ENCODE measurements around the gene TF.

TF gene

DNA sequence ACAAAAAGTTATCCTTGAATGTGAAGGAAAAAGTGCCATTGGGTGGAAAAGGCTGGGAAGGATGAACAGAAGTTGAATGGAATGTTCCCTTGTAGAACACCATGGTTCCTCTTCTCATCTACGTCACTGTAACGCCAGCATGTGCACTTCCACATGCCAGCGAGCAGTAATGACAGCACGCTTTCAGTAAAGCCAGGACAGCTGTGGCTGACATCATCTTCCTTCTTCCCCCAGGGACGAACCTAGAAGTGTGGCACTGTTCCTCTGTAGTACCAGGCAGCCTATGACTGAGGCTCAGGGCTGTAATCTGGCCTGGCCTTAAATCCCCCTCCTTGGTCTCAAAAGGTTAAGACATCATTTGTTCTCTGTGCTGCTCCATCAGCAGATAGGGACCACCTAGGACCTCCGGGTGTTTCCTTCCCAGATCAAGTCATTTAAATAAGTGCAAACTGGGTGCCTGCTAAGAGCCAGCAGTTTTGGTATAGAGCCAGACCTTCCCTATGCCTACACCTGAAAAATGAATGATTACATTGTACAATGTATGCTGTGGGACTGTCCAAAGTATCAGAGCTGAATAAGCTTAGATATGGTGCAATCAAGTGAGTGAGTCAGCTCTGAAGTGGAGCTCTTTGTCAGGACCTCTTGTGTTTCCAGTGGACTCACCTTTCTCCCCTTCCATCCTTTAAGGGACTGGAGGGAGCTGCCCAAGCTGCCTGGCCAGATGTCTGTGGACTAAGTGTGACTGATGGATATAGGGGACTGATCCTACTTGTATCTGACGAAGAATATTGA, 53.8 kb downstream of the TF start:
- peak; percentile 21 for DNase-seq
- H2AFZ ChIP-seq (ENCODE audit: low read depth, low read length) = no peak overlapping the region

GRCh38 chr3:133803469-133803868, 57.3 kb downstream of the TF start:
- H2BK120ac ChIP-seq (ENCODE audit: low read depth, low read length) = no peak overlapping the region
- peaks cover 9% of the 10 kb centered on the region for H3K79me1 ChIP-seq (replicated peaks; ENCODE audit: low read length, poor library complexity, severe bottlenecking)
- no peak overlapping the region for H3K27ac ChIP-seq (ENCODE audit: low read length, poor library complexity, severe bottlenecking)
- H2BK15ac ChIP-seq (ENCODE audit: low read depth, poor library complexity, severe bottlenecking) = no peak overlapping the region
- H2AFZ ChIP-seq (ENCODE audit: low read depth, low read length) = no peak overlapping the region
- no peak for DNase-seq
- H4K8ac ChIP-seq (ENCODE audit: low read length) = no peak overlapping the region
- H2BK5ac ChIP-seq (ENCODE audit: low read depth, low read length, poor library complexity, severe bottlenecking) = no peak overlapping the region
- no peak overlapping the region for H3K23ac ChIP-seq (ENCODE audit: low read length in 2 of 2)
- H3K14ac ChIP-seq (ENCODE audit: low read length in 2 of 2) = no peak overlapping the region
- H2BK12ac ChIP-seq (ENCODE audit: low read length in 2 of 2) = no peak overlapping the region
- H2AK5ac ChIP-seq (ENCODE audit: low read length, severe bottlenecking) = no peak overlapping the region
- no peak overlapping the region for H3K4ac ChIP-seq (ENCODE audit: low read depth in 1 of 2, low read length in 2 of 2)
- peaks cover 1% of the 10 kb centered on the region for H3K4me1 ChIP-seq (ENCODE audit: control insufficient read depth, insufficient read depth, low read depth, low read length)
- no peaks in the 10 kb centered on the region for H3K9me3 ChIP-seq (ENCODE audit: control insufficient read depth, low read length)
- peaks cover 0 to 8% of the 10 kb centered on the region in 2 experiments for H3K27me3 ChIP-seq (ENCODE audit: control insufficient read depth in 1 of 2, insufficient read depth in 1 of 2, low read length in 2 of 2)
- no peak overlapping the region for H3K4me2 ChIP-seq (ENCODE audit: low read length, poor library complexity, severe bottlenecking)
- H3K4me3 ChIP-seq (ENCODE audit: insufficient read depth in 1 of 2, low read depth in 1 of 2, low read length in 2 of 2) = no peak overlapping the region
- no peak overlapping the region for H3K9ac ChIP-seq (ENCODE audit: low read length)
- peaks cover under 1 to 12% of the 10 kb centered on the region in 2 experiments for H3K36me3 ChIP-seq (ENCODE audit: control insufficient read depth in 1 of 2, insufficient read depth in 2 of 2, low read depth in 1 of 2, low read length in 2 of 2)
- H4K91ac ChIP-seq (ENCODE audit: low read length) = no peak overlapping the region
- 90% methylated on average over 4 of the region's 5 CpGs for WGBS
- H3K18ac ChIP-seq (ENCODE audit: low read depth in 1 of 2, low read length in 2 of 2) = no peak overlapping the region

More for the DNA sequence above, 53.8 kb downstream of the TF start:
- H3K18ac ChIP-seq (ENCODE audit: low read depth in 1 of 2, low read length in 2 of 2) = no peak overlapping the region
- no peak overlapping the region for H3K23ac ChIP-seq (ENCODE audit: low read length in 2 of 2)
- no peaks in the 10 kb centered on the region for H3K79me1 ChIP-seq (replicated peaks; ENCODE audit: low read length, poor library complexity, severe bottlenecking)
- H3K9me3 ChIP-seq (ENCODE audit: control insufficient read depth, low read length) = no peaks in the 10 kb centered on the region
- no peak overlapping the region for H2BK15ac ChIP-seq (ENCODE audit: low read depth, poor library complexity, severe bottlenecking)
- no peak overlapping the region for H2BK120ac ChIP-seq (ENCODE audit: low read depth, low read length)
- no peaks in the 10 kb centered on the region for H3K36me3 ChIP-seq (ENCODE audit: control insufficient read depth in 1 of 2, insufficient read depth in 2 of 2, low read depth in 1 of 2, low read length in 2 of 2)
- no peak overlapping the region for H3K27ac ChIP-seq (ENCODE audit: low read length, poor library complexity, severe bottlenecking)
- no peak overlapping the region for H3K4ac ChIP-seq (ENCODE audit: low read depth in 1 of 2, low read length in 2 of 2)
- no peak overlapping the region for H4K8ac ChIP-seq (ENCODE audit: low read length)
- peaks cover 0 to 8% of the 10 kb centered on the region in 2 experiments for H3K27me3 ChIP-seq (ENCODE audit: control insufficient read depth in 1 of 2, insufficient read depth in 1 of 2, low read length in 2 of 2)
- no peak overlapping the region for H2BK12ac ChIP-seq (ENCODE audit: low read length in 2 of 2)
- no peak overlapping the region for H4K91ac ChIP-seq (ENCODE audit: low read length)
- H3K14ac ChIP-seq (ENCODE audit: low read length in 2 of 2) = no peak overlapping the region
- no peaks in the 10 kb centered on the region for H3K4me1 ChIP-seq (ENCODE audit: control insufficient read depth, insufficient read depth, low read depth, low read length)
- no peak overlapping the region for H3K9ac ChIP-seq (ENCODE audit: low read length)
- no peak overlapping the region for H2BK5ac ChIP-seq (ENCODE audit: low read depth, low read length, poor library complexity, severe bottlenecking)
- no peak overlapping the region for H3K4me3 ChIP-seq (ENCODE audit: insufficient read depth in 1 of 2, low read depth in 1 of 2, low read length in 2 of 2)
- H3K4me2 ChIP-seq (ENCODE audit: low read length, poor library complexity, severe bottlenecking) = no peak overlapping the region
- no peak overlapping the region for H2AK5ac ChIP-seq (ENCODE audit: low read length, severe bottlenecking)
- WGBS = 77% methylated on average over 6 of the region's 7 CpGs

- peak overlapping the region in 1 of 2 experiments; percentile 92 for H3K4me3 ChIP-seq (ENCODE audit: insufficient read depth in 1 of 2, low read depth in 1 of 2, low read length in 2 of 2)
- H4K91ac ChIP-seq (ENCODE audit: low read length) = no peak overlapping the region
- no peak overlapping the region for H3K4ac ChIP-seq (ENCODE audit: low read depth in 1 of 2, low read length in 2 of 2)
- no peak overlapping the region for H2AK5ac ChIP-seq (ENCODE audit: low read length, severe bottlenecking)
- no peaks in the 10 kb centered on the region for H3K9me3 ChIP-seq (ENCODE audit: control insufficient read depth, low read length)
- no peak overlapping the region for H4K8ac ChIP-seq (ENCODE audit: low read length)
- peak overlapping the region; percentile 8 for H2AFZ ChIP-seq (ENCODE audit: low read depth, low read length)
- no peak overlapping the region for H3K23ac ChIP-seq (ENCODE audit: low read length in 2 of 2)
- no peak overlapping the region for H3K27ac ChIP-seq (ENCODE audit: low read length, poor library complexity, severe bottlenecking)
- peak overlapping the region; percentile 47 for H3K4me2 ChIP-seq (ENCODE audit: low read length, poor library complexity, severe bottlenecking)
- WGBS = 69% methylated on average over 4 of the region's 4 CpGs
- H3K14ac ChIP-seq (ENCODE audit: low read length in 2 of 2) = no peak overlapping the region
- peak overlapping the region; percentile 90 for H3K9ac ChIP-seq (ENCODE audit: low read length)
- DNase-seq = no peak
- H2BK15ac ChIP-seq (ENCODE audit: low read depth, poor library complexity, severe bottlenecking) = no peak overlapping the region
- peaks cover 0 to 5% of the 10 kb centered on the region in 2 experiments for H3K27me3 ChIP-seq (ENCODE audit: control insufficient read depth in 1 of 2, insufficient read depth in 1 of 2, low read length in 2 of 2)
- H3K18ac ChIP-seq (ENCODE audit: low read depth in 1 of 2, low read length in 2 of 2) = no peak overlapping the region
- no peak overlapping the region for H2BK120ac ChIP-seq (ENCODE audit: low read depth, low read length)
- peaks cover 4 to 21% of the 10 kb centered on the region in 2 experiments for H3K36me3 ChIP-seq (ENCODE audit: control insufficient read depth in 1 of 2, insufficient read depth in 2 of 2, low read depth in 1 of 2, low read length in 2 of 2)
- peaks cover 9% of the 10 kb centered on the region for H3K79me1 ChIP-seq (replicated peaks; ENCODE audit: low read length, poor library complexity, severe bottlenecking)
- H2BK5ac ChIP-seq (ENCODE audit: low read depth, low read length, poor library complexity, severe bottlenecking) = no peak overlapping the region
- H2BK12ac ChIP-seq (ENCODE audit: low read length in 2 of 2) = no peak overlapping the region
- peaks cover 1% of the 10 kb centered on the region for H3K4me1 ChIP-seq (ENCODE audit: control insufficient read depth, insufficient read depth, low read depth, low read length)
Measured at GRCh38 chr3:133804896-133805295, 58.7 kb downstream of the TF start.

DNA sequence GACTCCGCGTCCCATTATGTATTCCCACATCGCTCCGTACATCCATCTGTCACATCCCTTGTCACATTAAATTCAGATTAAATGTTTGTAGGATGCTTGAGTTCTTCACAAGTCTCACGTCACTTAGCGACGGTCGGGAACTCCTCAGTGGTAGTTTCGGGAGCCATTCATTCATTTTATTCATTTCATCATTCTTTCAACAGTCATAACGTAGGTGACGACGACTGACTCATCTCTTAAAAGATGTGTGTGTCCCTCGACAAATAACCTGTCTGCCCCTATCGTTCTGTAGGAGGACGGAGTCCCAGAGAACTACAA, 59.1 kb downstream of the TF start:
- no peak overlapping the region for H2BK12ac ChIP-seq (ENCODE audit: low read length in 2 of 2)
- H3K4ac ChIP-seq (ENCODE audit: low read depth in 1 of 2, low read length in 2 of 2) = no peak overlapping the region
- no peak overlapping the region for H2AK5ac ChIP-seq (ENCODE audit: low read length, severe bottlenecking)
- H3K9me3 ChIP-seq (ENCODE audit: control insufficient read depth, low read length) = no peaks in the 10 kb centered on the region
- H4K91ac ChIP-seq (ENCODE audit: low read length) = no peak overlapping the region
- H2BK15ac ChIP-seq (ENCODE audit: low read depth, poor library complexity, severe bottlenecking) = no peak overlapping the region
- H3K4me1 ChIP-seq (ENCODE audit: control insufficient read depth, insufficient read depth, low read depth, low read length) = peaks cover 1% of the 10 kb centered on the region
- no peak overlapping the region for H2BK120ac ChIP-seq (ENCODE audit: low read depth, low read length)
- peaks cover 0 to under 1% of the 10 kb centered on the region in 2 experiments for H3K27me3 ChIP-seq (ENCODE audit: control insufficient read depth in 1 of 2, insufficient read depth in 1 of 2, low read length in 2 of 2)
- H4K8ac ChIP-seq (ENCODE audit: low read length) = no peak overlapping the region
- H3K4me2 ChIP-seq (ENCODE audit: low read length, poor library complexity, severe bottlenecking) = peak overlapping the region; percentile 47
- H3K23ac ChIP-seq (ENCODE audit: low read length in 2 of 2) = no peak overlapping the region
- H3K14ac ChIP-seq (ENCODE audit: low read length in 2 of 2) = no peak overlapping the region
- H3K79me1 ChIP-seq (replicated peaks; ENCODE audit: low read length, poor library complexity, severe bottlenecking) = peaks cover 9% of the 10 kb centered on the region
- H3K27ac ChIP-seq (ENCODE audit: low read length, poor library complexity, severe bottlenecking) = no peak overlapping the region
- DNase-seq = no peak
- H3K4me3 ChIP-seq (ENCODE audit: insufficient read depth in 1 of 2, low read depth in 1 of 2, low read length in 2 of 2) = peak overlapping the region in 1 of 2 experiments; percentile 92
- no peak overlapping the region for H2BK5ac ChIP-seq (ENCODE audit: low read depth, low read length, poor library complexity, severe bottlenecking)
- peaks cover 4 to 26% of the 10 kb centered on the region in 2 experiments for H3K36me3 ChIP-seq (ENCODE audit: control insufficient read depth in 1 of 2, insufficient read depth in 2 of 2, low read depth in 1 of 2, low read length in 2 of 2)
- H2AFZ ChIP-seq (ENCODE audit: low read depth, low read length) = peak overlapping the region; percentile 8
- peak overlapping the region; percentile 90 for H3K9ac ChIP-seq (ENCODE audit: low read length)
- H3K18ac ChIP-seq (ENCODE audit: low read depth in 1 of 2, low read length in 2 of 2) = no peak overlapping the region
- WGBS = 19% methylated on average over 15 of the region's 15 CpGs

All from mesenchymal stem cell (in vitro differentiated cells and primary cell).